Activated naive CD4-positive, alpha-beta T cell (primary cell): ENCODE measurements around the gene ACP1.

ENCODE experiments used
- DNase-seq, 4 experiments: peaks; one replicate each; lab custom pipeline; 2025; lab: John Stamatoyannopoulos, UW

Gene ACP1

GRCh38 chr2:280650-281110, 15.9 kb downstream of the ACP1 start:
- DNase-seq = no peak

GRCh38 chr2:281381-281780, 16.6 kb downstream of the ACP1 start:
- DNase-seq = no peak

GRCh38 chr2:282371-283263, 17.9 kb downstream of the ACP1 start:
- no peak for DNase-seq

GRCh38 chr2:283996-284794, 19.4 kb downstream of the ACP1 start:
- no peak for DNase-seq

- DNase-seq = no peak
These were observed 20.2 kb downstream of the ACP1 start for GRCh38 chr2:284896-285492.

- no peak for DNase-seq
These were observed 20.8 kb downstream of the ACP1 start for GRCh38 chr2:285531-285930.

- DNase-seq = no peak
These were observed 21.3 kb downstream of the ACP1 start for GRCh38 chr2:286035-286434.

GRCh38 chr2:286774-287392, 22.1 kb downstream of the ACP1 start:
- DNase-seq = no peak

- DNase-seq = no peak
These were observed 22.7 kb downstream of the ACP1 start for GRCh38 chr2:287471-287885.

- no peak for DNase-seq
These were observed 23.4 kb downstream of the ACP1 start, which contains the start of gene ALKAL2 for GRCh38 chr2:287911-288757. Gene ALKAL2 (minus strand): TSS chr2:288091. CDS start chr2:287835, 256 bp downstream.

- no peak for DNase-seq
These were observed 24.1 kb downstream of the ACP1 start for GRCh38 chr2:288758-289361.

- no peak for DNase-seq
These were observed 24.8 kb downstream of the ACP1 start for GRCh38 chr2:289362-290089.

GRCh38 chr2:290090-290722, 25.5 kb downstream of the ACP1 start:
- DNase-seq = peak in 1 of 4 experiments; percentile 27

GRCh38 chr2:295090-295489, 30.3 kb downstream of the ACP1 start:
- no peak for DNase-seq

GRCh38 chr2:296354-296753, 31.6 kb downstream of the ACP1 start:
- no peak for DNase-seq

GRCh38 chr2:305366-305765, 40.6 kb downstream of the ACP1 start:
- DNase-seq = no peak

GRCh38 chr2:309148-309953, 44.6 kb downstream of the ACP1 start:
- DNase-seq = no peak

- DNase-seq = no peak
These were observed 45.3 kb downstream of the ACP1 start for GRCh38 chr2:309954-310510.
